ACHN (cell line): ENCODE measurements around the gene SEMA5A.

Experiments used
- DNase-seq: peaks from one replicate; pipeline ENCODE4 v3.0.0-alpha.2; 2015
- in situ Hi-C: cut with HindIII; loops from 2 replicates; pipeline ENCODE4 v1.10.0; 2017; ENCODE audit warnings: low sequenced_read_pairs, low pct_ligation_motif_present, low pct_unique_long_range_greater_than_20kb

Gene SEMA5A

GRCh38 chr5:9098990-9099389, 446.9 kb downstream of the SEMA5A start:
- in situ Hi-C loops, result no loop called here
- DNase-seq, result no peak

GRCh38 chr5:9094582-9094981, 451.3 kb downstream of the SEMA5A start:
- no peak for DNase-seq
- in situ Hi-C loops, result no loop called here

- in situ Hi-C loops, result no loop called here
- DNase-seq, result no peak
These were observed 453.8 kb downstream of the SEMA5A start for GRCh38 chr5:9091896-9092662.

- in situ Hi-C loops, result no loop called here
These were observed 455.4 kb downstream of the SEMA5A start for GRCh38 chr5:9090381-9091026.

GRCh38 chr5:9089893-9090292, 456.0 kb downstream of the SEMA5A start:
- in situ Hi-C loops, result no loop called here
- no peak for DNase-seq

More at GRCh38 chr5:9090381-9091026, 455.4 kb downstream of the SEMA5A start:
- no peak for DNase-seq

- in situ Hi-C loops, result no loop called here
- no peak for DNase-seq
These were observed 462.9 kb downstream of the SEMA5A start for GRCh38 chr5:9082996-9083395.

- in situ Hi-C loops, result no loop called here
- DNase-seq, result no peak
These were observed 473.2 kb downstream of the SEMA5A start for GRCh38 chr5:9072701-9073100.

- in situ Hi-C loops, result no loop called here
- DNase-seq, result no peak
These were observed 474.4 kb downstream of the SEMA5A start for GRCh38 chr5:9071524-9071923.

- no peak for DNase-seq
- in situ Hi-C loops, result no loop called here
These were observed 474.8 kb downstream of the SEMA5A start for GRCh38 chr5:9071074-9071473.

GRCh38 chr5:9069650-9070049, 476.2 kb downstream of the SEMA5A start:
- DNase-seq, result peak; percentile 84
- in situ Hi-C loops, result no loop called here

GRCh38 chr5:9067154-9067553, 478.7 kb downstream of the SEMA5A start:
- in situ Hi-C loops, result no loop called here
- no peak for DNase-seq

GRCh38 chr5:9066349-9066748, 479.5 kb downstream of the SEMA5A start:
- no peak for DNase-seq
- in situ Hi-C loops, result no loop called here

- no peak for DNase-seq
- in situ Hi-C loops, result no loop called here
These were observed 482.1 kb downstream of the SEMA5A start for GRCh38 chr5:9063615-9064245.

GRCh38 chr5:9062873-9063272, 483.0 kb downstream of the SEMA5A start:
- no peak for DNase-seq

GRCh38 chr5:9059920-9060691, 485.8 kb downstream of the SEMA5A start:
- in situ Hi-C loops, result no loop called here
- peak; percentile 87 for DNase-seq

More at GRCh38 chr5:9062873-9063272, 483.0 kb downstream of the SEMA5A start:
- in situ Hi-C loops, result no loop called here

- in situ Hi-C loops, result no loop called here
- DNase-seq, result no peak
These were observed 487.2 kb downstream of the SEMA5A start for GRCh38 chr5:9058666-9059065.

- in situ Hi-C loops, result no loop called here
- no peak for DNase-seq
These were observed 487.7 kb downstream of the SEMA5A start for GRCh38 chr5:9058161-9058560.

GRCh38 chr5:9057406-9058000, 488.4 kb downstream of the SEMA5A start:
- in situ Hi-C loops, result no loop called here
- no peak for DNase-seq

GRCh38 chr5:9056046-9056445, 489.8 kb downstream of the SEMA5A start:
- no peak for DNase-seq
- in situ Hi-C loops, result no loop called here
